GM13976 (cell line): ENCODE results near the gene INVS.
"Not testable (repeated sequence)": the region's sequence is repeated elsewhere in the genome, so short reads cannot be mapped to it uniquely, and the experiment has no call there.

Experiments used
- DNase-seq: peaks from one replicate; pipeline ENCODE4 v3.0.0; 2012; ENCODE audit warnings: low spot score
- CTCF ChIP-seq: IDR thresholded peaks from 2 replicates; pipeline ENCODE4 v1.5.1; 2012; ENCODE audit warnings: borderline replicate concordance, mild to moderate bottlenecking; ENCODE audit not compliant: insufficient read depth; ENCODE audit errors: extremely low read depth, missing control alignments, control extremely low read depth
- in situ Hi-C: fragments of 300-500 bp; cut with MboI; formaldehyde crosslinking; loops from one replicate; pipeline ENCODE4 v1.12.0; 2022; ENCODE audit warnings: low sequenced_read_pairs, mixed read lengths, inconsistent platforms; ENCODE audit not compliant: unreplicated experiment

The INVS gene

GRCh38 chr9:100070104-100071041 is 28.7 kb upstream of the INVS start:
- TF ChIP-seq CTCF, result no peak
- DNase-seq, result no peak
- in situ Hi-C loops, result no loop called here

GRCh38 chr9:100071271-100071670 is 27.8 kb upstream of the INVS start:
- in situ Hi-C loops, result no loop called here
- TF ChIP-seq CTCF, result no peak
- no peak for DNase-seq

DNA sequence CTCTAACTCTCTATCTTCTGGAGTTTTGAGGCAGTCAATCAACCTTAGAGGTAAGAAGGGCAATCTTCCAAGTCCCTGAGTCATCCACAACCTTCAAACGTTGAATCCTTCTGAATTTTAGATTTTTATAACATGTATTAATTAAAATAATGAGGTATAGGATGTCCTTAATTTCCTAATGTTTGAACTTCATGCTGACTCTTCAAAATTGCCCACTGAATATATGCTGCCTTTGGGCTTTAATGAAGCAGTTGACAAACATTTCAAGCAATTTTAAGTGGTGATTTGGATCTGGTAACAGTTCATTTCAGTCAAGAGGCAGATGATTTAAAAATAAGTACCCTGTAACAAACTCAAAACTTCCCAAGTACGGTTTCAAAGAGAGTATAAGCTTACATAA is 26.2 kb upstream of the INVS start:
- DNase-seq, result no peak
- no peak for TF ChIP-seq CTCF

DNA sequence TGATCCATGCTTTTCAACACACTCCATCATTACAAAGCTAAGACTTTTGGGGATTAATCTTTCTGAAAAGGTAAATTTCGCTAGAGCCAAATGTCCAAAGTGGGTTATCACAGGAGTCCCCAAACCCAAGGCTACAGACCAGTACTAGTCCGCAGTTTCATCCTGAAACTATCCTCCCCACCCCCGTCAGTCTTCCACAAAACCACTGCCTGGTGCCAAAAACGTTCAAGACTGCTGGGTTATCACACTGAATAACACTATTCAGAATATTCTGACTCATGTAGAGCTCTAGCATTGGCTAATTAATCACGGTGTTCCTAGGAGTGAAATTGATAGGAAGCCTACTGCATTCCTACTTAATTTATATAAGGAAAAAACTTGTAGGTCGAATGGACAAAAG is 24.9 kb upstream of the INVS start:
- no peak for DNase-seq
- in situ Hi-C loops, result no loop called here
- TF ChIP-seq CTCF, result no peak

More for the DNA sequence above, 26.2 kb upstream of the INVS start:
- in situ Hi-C loops, result no loop called here

DNA sequence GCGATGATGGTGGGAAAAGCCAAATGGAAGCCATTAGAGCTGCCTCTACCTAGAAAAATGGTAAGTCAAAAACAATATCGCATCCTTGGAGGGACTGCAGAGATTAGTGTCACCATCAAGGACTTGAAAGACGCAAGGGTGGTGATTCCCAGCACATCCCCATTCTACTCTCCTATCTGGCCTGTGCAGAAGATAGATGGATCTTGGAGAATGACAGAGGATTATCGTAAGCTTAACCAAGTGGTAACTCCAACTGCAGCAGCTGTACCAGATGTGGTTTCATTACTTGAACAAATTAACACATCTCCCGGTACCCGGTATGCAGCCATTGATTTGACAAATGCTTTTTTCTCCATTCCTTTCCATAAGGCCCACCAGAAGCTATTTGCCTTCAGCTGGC is 24.1 kb upstream of the INVS start:
- TF ChIP-seq CTCF, result no peak
- in situ Hi-C loops, result no loop called here

DNA sequence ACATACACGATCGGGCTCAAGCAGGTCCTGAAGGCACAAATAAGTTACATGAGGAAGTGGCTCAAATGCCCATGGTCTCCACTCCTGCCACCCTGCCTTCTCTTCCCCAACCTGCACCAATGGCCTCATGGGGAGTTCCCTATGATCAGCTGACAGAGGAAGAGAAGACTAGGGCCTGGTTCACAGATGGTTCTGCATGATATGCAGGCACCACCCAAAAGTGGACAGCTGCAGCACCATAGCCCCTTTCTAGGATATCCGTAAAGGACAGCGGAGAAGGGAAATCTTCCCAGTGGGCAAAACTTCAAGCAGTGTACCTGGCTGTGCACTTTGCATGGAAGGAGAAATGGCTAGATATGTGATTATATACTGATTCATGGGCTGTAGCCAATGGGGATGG is 22.8 kb upstream of the INVS start:
- DNase-seq, in situ Hi-C loops: not testable (repeated sequence)

More for the DNA sequence above, 24.1 kb upstream of the INVS start:
- DNase-seq, result no peak

DNA sequence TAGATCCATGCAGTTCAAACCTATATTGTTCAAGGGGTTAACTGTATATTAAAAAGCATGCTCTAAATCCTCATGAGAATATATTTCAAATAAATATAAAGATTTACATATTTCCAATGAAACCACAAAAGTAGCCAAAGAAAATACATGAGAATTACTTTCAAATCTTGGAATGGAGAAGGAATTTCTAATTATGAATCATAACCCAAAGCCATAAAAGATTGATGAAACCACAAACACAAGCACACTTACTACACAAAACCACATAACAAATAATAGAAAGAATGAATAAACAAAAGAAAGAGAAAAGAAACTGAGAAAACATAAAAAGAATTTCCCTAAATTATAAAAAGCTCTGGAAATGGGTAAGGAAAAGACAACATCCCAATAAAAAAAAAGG is 16.3 kb upstream of the INVS start:
- no peak for DNase-seq
- in situ Hi-C loops, result no loop called here
- no peak for TF ChIP-seq CTCF
